OCI-LY7 (cell line): Measurements from ENCODE around the gene ENOPH1. TPM values are rescaled to one million over a fixed set of nuclear protein-coding genes. Genes with fewer than 3 reads are reported as not detected.

Experiments used
- BruUV-seq: library from RNA; stranded (reverse); fragments of 400-500 nt; replicated peaks from 2 replicates; lab custom pipeline; 2021; lab: Mats Ljungman, UMichigan
- CTCF ChIA-PET: fragments of 300-600 bp; sonication (Branson Sonifier 250); formaldehyde crosslinking; loops from one replicate; lab custom pipeline; 2022; ENCODE audit warnings: antibody characterized with exemption; ENCODE audit not compliant: unreplicated experiment; lab: Charles Lee
- POLR2A ChIA-PET: fragments of 300-600 bp; sonication (Branson Sonifier 250); formaldehyde crosslinking; loops from one replicate; lab custom pipeline; 2022; ENCODE audit warnings: antibody characterized with exemption; lab: Charles Lee
- DNase-seq: peaks from one replicate; pipeline ENCODE4 v3.0.0-alpha.2; 2015; ENCODE audit warnings: low spot score
- H2AFZ ChIP-seq: fragments of 200-600 bp; sonication (generic), shearing (Covaris generic); 2 replicates; pipeline ENCODE4 v1.6.1; 2014; ENCODE audit warnings: mild to moderate bottlenecking, antibody characterized with exemption, low read length, moderate library complexity
- H3K27ac ChIP-seq: fragments of 200-600 bp; sonication (generic); 2 replicates; pipeline ENCODE4 v1.5.1; 2014; ENCODE audit warnings: mixed run types, low read depth, mild to moderate bottlenecking, moderate library complexity, low read length, inconsistent platforms; ENCODE audit not compliant: poor library complexity, severe bottlenecking
- H3K36me3 ChIP-seq: fragments of 200-600 bp; sonication (generic); 2 replicates; pipeline ENCODE4 v1.6.1; 2014; ENCODE audit warnings: mild to moderate bottlenecking, antibody characterized with exemption, low read length, moderate library complexity, mixed read lengths; ENCODE audit not compliant: insufficient read depth
- H3K4me1 ChIP-seq: fragments of 200-600 bp; sonication (generic); 2 replicates; pipeline ENCODE4 v1.5.1; 2014; ENCODE audit warnings: mild to moderate bottlenecking, low read length; ENCODE audit not compliant: insufficient read depth, poor library complexity, severe bottlenecking
- H3K4me2 ChIP-seq: fragments of 200-600 bp; sonication (generic); 2 replicates; pipeline ENCODE4 v1.6.1; 2014; ENCODE audit warnings: mild to moderate bottlenecking, low read length
- H3K4me3 ChIP-seq: fragments of 200-600 bp; sonication (generic); 2 replicates; pipeline ENCODE4 v1.5.1; 2014; ENCODE audit warnings: mild to moderate bottlenecking, low read depth, low read length; ENCODE audit not compliant: poor library complexity, severe bottlenecking
- H3K79me2 ChIP-seq: fragments of 200-600 bp; sonication (generic); 2 replicates; pipeline ENCODE4 v1.6.1; 2016; ENCODE audit warnings: low read depth, mild to moderate bottlenecking, low read length, moderate library complexity, mixed read lengths; ENCODE audit not compliant: insufficient read depth
- H3K9me2 ChIP-seq: fragments of 200-600 bp; sonication (generic); 2 replicates; pipeline ENCODE4 v1.6.1; 2016; ENCODE audit warnings: mild to moderate bottlenecking, low read length, mixed read lengths; ENCODE audit not compliant: insufficient read depth
- H3K9me3 ChIP-seq: fragments of 200-600 bp; sonication (generic); 2 replicates; pipeline ENCODE4 v1.6.1; 2014; ENCODE audit warnings: mild to moderate bottlenecking, mixed run types, low read length, mixed read lengths
- H4K20me1 ChIP-seq: fragments of 200-600 bp; sonication (generic); 2 replicates; pipeline ENCODE4 v1.6.1; 2014; ENCODE audit warnings: mild to moderate bottlenecking, antibody characterized with exemption, low read length, moderate library complexity, mixed read lengths; ENCODE audit not compliant: insufficient read depth
- CTCF ChIP-seq: fragments of 200-600 bp; sonication (generic); conservative IDR thresholded peaks from 2 replicates; pipeline ENCODE4 v1.5.1; 2014; ENCODE audit warnings: mild to moderate bottlenecking, antibody characterized with exemption, low read length, moderate library complexity, mixed read lengths
- EZH2phosphoT487 ChIP-seq: fragments of 200-600 bp; sonication (generic); IDR thresholded peaks from 2 replicates; pipeline ENCODE4 v1.6.1; 2018; ENCODE audit warnings: low read depth, borderline replicate concordance, mild to moderate bottlenecking, mixed run types, antibody characterized with exemption, low read length, moderate library complexity, mixed read lengths
- intact Hi-C: fragments of 100-400 bp; cut with micrococcal nuclease; formaldehyde crosslinking; loops from one replicate; pipeline ENCODE4 v1.10.0; 2022; ENCODE audit not compliant: unreplicated experiment
- total RNA-seq, 2 experiments: library from RNA; depleted of rRNA in 1 of 2; stranded (reverse); fragments of >200 nt in 1 of 2; shearing (Covaris generic) in 1 of 2; gene quantifications; 2 replicates each; pipeline ENCODE4 v1.2.3, GENCODE V29; 2014 to 2022

ENOPH1 gene
- total RNA-seq, 2 experiments from 2014 or later, result 58.7 to 70.2 TPM

GRCh38 chr4:82429728-82430192 is 630 bp upstream of the ENOPH1 start:
- H3K4me2 ChIP-seq, result peak overlapping the region; percentile 80
- H4K20me1 ChIP-seq, result peaks cover 62% of the 10 kb centered on the region
- no TSS peak for BruUV-seq
- peaks cover 69% of the 10 kb centered on the region for H3K36me3 ChIP-seq
- ChIA-PET CTCF (no interaction called here), POLR2A (interaction anchor here (0.8 to 1.2 kb wide), 4 partner anchors 56 to 145 kb away, joined by 3 to 8 read pairs (median 6); partner anchors contain the start of gene HNRNPD)
- intact Hi-C loops, result loop anchor here (1.0 to 5.0 kb wide), 4 partner anchors 55 to 583 kb away; partner anchors contain the start of gene SEC31A
- peaks cover 53% of the 10 kb centered on the region for H3K4me1 ChIP-seq
- H3K9me2 ChIP-seq, result no peaks in the 10 kb centered on the region
- H3K27ac ChIP-seq, result peak overlapping the region; percentile 90
- TF ChIP-seq EZH2phosphoT487, result no peak
- TF ChIP-seq CTCF, result peak; percentile 31; the same call in 1 of the 2 replicates
- peak overlapping the region; percentile 99 for H3K4me3 ChIP-seq
- peaks cover 86% of the 10 kb centered on the region for H3K79me2 ChIP-seq
- DNase-seq, result no peak
- no peaks in the 10 kb centered on the region for H3K9me3 ChIP-seq
- peak overlapping the region; percentile 30; the same call in 1 of the 2 replicates for H2AFZ ChIP-seq

- BruUV-seq, result TSS peak; percentile 61
- peaks cover 86% of the 10 kb centered on the region for H3K79me2 ChIP-seq
- H3K4me2 ChIP-seq, result peak overlapping the region; percentile 80
- peak overlapping the region; percentile 90 for H3K27ac ChIP-seq
- H2AFZ ChIP-seq, result peak overlapping the region; percentile 59; the same call in 1 of the 2 replicates
- peaks cover 69% of the 10 kb centered on the region for H3K36me3 ChIP-seq
- H3K9me3 ChIP-seq, result no peaks in the 10 kb centered on the region
- intact Hi-C loops, result no loop called here
- DNase-seq, result peak; percentile 69
- H4K20me1 ChIP-seq, result peaks cover 54% of the 10 kb centered on the region
- H3K4me3 ChIP-seq, result peak overlapping the region; percentile 99
- TF ChIP-seq CTCF (no peak), EZH2phosphoT487 (no peak)
- H3K9me2 ChIP-seq, result no peaks in the 10 kb centered on the region
- ChIA-PET CTCF (interaction anchor here (0.6 to 1.3 kb wide), 3 partner anchors 10 to 57 kb away, joined by 3 to 4 read pairs (median 3); partner anchors contain the start of gene HNRNPD), POLR2A (interaction anchor here (0.7 to 2.4 kb wide), 4 partner anchors 10 to 1295 kb away, joined by 3 to 8 read pairs (median 6); no protein-coding TSS in a partner anchor)
- H3K4me1 ChIP-seq, result peaks cover 46% of the 10 kb centered on the region
Observed at GRCh38 chr4:82430964-82431745, 765 bp downstream of the ENOPH1 start.
